C4-2B (cell line): ENCODE data around the gene CD247.

Source experiments
- ZFX ChIP-seq: fragments of 450-650 bp; IDR thresholded peaks from 2 replicates; pipeline ENCODE4 v1.6.1; 2017
- TF ChIP-seq, protein P1 (sequence below): fragments of 450-650 bp; conservative IDR thresholded peaks from 2 replicates; pipeline ENCODE4 v1.5.1; 2017; ENCODE audit warnings: mild to moderate bottlenecking

DNA sequence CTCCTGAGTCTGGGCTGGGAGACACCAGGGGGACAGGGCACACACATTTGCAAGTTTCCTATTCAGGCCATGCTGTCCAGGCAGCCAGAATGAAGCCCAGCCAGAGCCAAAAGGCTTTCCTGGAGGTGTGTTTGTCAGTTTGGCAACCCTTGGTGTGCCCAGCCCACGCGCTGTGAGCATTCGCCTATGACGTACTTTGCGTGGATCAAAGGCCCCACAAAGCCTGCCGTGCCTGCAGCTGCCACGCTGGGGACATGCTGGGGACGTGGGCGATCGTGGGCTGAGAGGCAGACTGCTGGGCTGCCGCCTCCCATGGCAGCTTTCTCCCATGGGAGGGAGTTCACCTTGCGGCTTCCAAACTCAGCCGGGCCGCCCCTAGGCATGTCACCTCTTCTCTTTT, 57.5 kb downstream of the CD247 start:
- TF ChIP-seq, protein P1, sequence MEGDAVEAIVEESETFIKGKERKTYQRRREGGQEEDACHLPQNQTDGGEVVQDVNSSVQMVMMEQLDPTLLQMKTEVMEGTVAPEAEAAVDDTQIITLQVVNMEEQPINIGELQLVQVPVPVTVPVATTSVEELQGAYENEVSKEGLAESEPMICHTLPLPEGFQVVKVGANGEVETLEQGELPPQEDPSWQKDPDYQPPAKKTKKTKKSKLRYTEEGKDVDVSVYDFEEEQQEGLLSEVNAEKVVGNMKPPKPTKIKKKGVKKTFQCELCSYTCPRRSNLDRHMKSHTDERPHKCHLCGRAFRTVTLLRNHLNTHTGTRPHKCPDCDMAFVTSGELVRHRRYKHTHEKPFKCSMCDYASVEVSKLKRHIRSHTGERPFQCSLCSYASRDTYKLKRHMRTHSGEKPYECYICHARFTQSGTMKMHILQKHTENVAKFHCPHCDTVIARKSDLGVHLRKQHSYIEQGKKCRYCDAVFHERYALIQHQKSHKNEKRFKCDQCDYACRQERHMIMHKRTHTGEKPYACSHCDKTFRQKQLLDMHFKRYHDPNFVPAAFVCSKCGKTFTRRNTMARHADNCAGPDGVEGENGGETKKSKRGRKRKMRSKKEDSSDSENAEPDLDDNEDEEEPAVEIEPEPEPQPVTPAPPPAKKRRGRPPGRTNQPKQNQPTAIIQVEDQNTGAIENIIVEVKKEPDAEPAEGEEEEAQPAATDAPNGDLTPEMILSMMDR = no peak
- no peak for TF ChIP-seq ZFX
